ENCODE measurements around the gene ISOC2. TPM values are rescaled to one million over a fixed set of nuclear protein-coding genes. Genes with fewer than 3 reads are reported as not detected.
A peak's percentile ranks its signal among the peaks of the same experiment; 100 is the strongest.

ISOC2 gene
- total and polyA plus RNA-seq, 4 experiments from 2014 or later, result 9.9 to 29.4 (median 19.2) TPM

- peaks cover 52% of the 10 kb centered on the region for H3K27me3 ChIP-seq (ENCODE audit: insufficient read depth, low read length)
- no peak overlapping the region for H3K27ac ChIP-seq (ENCODE audit: low read depth, low read length)
- H3K4me3 Mint-ChIP-seq, result no peak overlapping the region
- peaks cover 16 to 30% (median 21%) of the 10 kb centered on the region in 4 donors for H3K4me1 Mint-ChIP-seq
- H3K4me1 ChIP-seq (ENCODE audit: insufficient read depth, low read length), result peaks cover 20% of the 10 kb centered on the region
- no peak overlapping the region for H3K4me3 ChIP-seq (ENCODE audit: low read length in 2 of 2)
- peaks cover 0 to 6% of the 10 kb centered on the region in 2 donors for H3K36me3 Mint-ChIP-seq
- DNase-seq, result no peak
- no peaks in the 10 kb centered on the region for H3K9me3 ChIP-seq (ENCODE audit: control insufficient read depth in 1 of 2, low read length in 2 of 2)
- intact Hi-C loops (cut with micrococcal nuclease), result no loop called here
- H3K9me3 Mint-ChIP-seq, result peaks cover 0 to 2% (median 0%) of the 10 kb centered on the region in 8 donors
- POLR2A ChIA-PET (ENCODE audit: partially characterized antibody), result no interaction called here
- no peak overlapping the region for H3K27ac Mint-ChIP-seq
- H3K36me3 ChIP-seq (ENCODE audit: insufficient read depth, low read length), result no peaks in the 10 kb centered on the region
- CTCF ChIA-PET (ENCODE audit: partially characterized antibody), result no interaction called here
- H3K27me3 Mint-ChIP-seq, result peaks cover 44 to 50% of the 10 kb centered on the region in 2 donors
Measured at GRCh38 chr19:55439052-55439451, 22.4 kb downstream of the ISOC2 start.

DNA sequence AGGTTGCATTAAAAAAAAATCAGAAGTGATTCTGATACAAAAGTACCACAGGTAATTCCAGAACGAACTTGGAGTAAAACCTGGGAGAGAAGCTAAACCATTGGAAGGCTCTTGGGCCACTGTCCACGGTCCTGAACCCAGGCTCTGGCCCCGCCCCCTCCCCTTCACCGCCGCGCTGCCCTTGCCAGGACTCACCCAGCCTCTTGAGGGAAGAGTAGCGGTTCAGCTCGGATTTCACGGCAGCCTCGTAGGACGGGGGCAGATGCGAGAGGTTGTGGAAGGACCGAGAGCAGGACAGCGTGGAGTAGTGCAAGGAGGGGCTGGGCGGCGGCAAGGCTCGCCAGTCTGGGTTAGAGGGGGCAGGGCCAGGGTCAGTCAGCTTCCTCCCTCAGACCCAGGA is 24.0 kb downstream of the ISOC2 start:
- Mint-ChIP-seq H3K27ac (no peak overlapping the region), H3K36me3 (peaks cover 0 to 6% of the 10 kb centered on the region in 2 donors), H3K4me3 (peak overlapping the region in 1 of 8 donors; percentile 53), H3K27me3 (peaks cover 37 to 45% of the 10 kb centered on the region in 2 donors), H3K9me3 (peaks cover 0 to 2% (median 0%) of the 10 kb centered on the region in 8 donors), H3K4me1 (peaks cover 11 to 18% (median 14%) of the 10 kb centered on the region in 4 donors)
- Histone ChIP-seq H3K36me3 (ENCODE audit: insufficient read depth, low read length) (no peaks in the 10 kb centered on the region), H3K4me3 (ENCODE audit: low read length in 2 of 2) (no peak overlapping the region), H3K9me3 (ENCODE audit: control insufficient read depth in 1 of 2, low read length in 2 of 2) (no peaks in the 10 kb centered on the region), H3K4me1 (ENCODE audit: insufficient read depth, low read length) (peaks cover 20% of the 10 kb centered on the region), H3K27me3 (ENCODE audit: insufficient read depth, low read length) (peaks cover 41% of the 10 kb centered on the region), H3K27ac (ENCODE audit: low read depth, low read length) (no peak overlapping the region)
- no peak for DNase-seq
- POLR2A ChIA-PET (ENCODE audit: partially characterized antibody), result interaction anchor here (0.6 kb wide), 1 partner anchor 161 kb away, joined by 3 read pairs; no protein-coding TSS in a partner anchor
- CTCF ChIA-PET (ENCODE audit: partially characterized antibody), result interaction anchor here (1.0 to 1.3 kb wide), 3 partner anchors 30 to 136 kb away, joined by 3 read pairs; no protein-coding TSS in a partner anchor
- intact Hi-C loops (cut with micrococcal nuclease), result no loop called here

DNA sequence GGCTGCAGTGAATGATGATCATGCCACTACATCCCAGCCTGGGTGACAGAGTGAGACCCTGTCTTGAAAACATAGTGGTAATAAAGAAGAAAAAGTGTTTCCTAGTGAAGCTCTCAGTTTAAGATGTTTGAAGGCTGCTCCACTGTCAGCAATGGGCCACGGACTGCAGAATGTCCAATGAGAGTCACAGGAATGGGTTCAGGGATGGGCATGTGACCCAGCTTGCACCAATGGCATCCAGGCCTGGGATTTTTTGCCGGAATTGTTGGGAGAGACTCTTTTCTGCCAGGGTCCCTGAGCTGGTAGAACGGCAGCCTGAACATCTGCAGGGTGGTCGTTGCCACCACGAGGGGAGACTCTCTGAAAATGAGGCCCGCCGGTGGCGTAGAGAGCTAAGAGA is 24.6 kb downstream of the ISOC2 start:
- peaks cover 40% of the 10 kb centered on the region for H3K27me3 ChIP-seq (ENCODE audit: insufficient read depth, low read length)
- H3K27ac ChIP-seq (ENCODE audit: low read depth, low read length), result no peak overlapping the region
- Mint-ChIP-seq H3K4me1 (peaks cover 11 to 17% (median 13%) of the 10 kb centered on the region in 4 donors), H3K9me3 (peaks cover 0 to 2% (median 0%) of the 10 kb centered on the region in 8 donors), H3K27me3 (peaks cover 40 to 47% of the 10 kb centered on the region in 2 donors), H3K27ac (no peak overlapping the region), H3K4me3 (no peak overlapping the region), H3K36me3 (peaks cover 0 to 6% of the 10 kb centered on the region in 2 donors)
- peaks cover 17% of the 10 kb centered on the region for H3K4me1 ChIP-seq (ENCODE audit: insufficient read depth, low read length)
- intact Hi-C loops (cut with micrococcal nuclease), result no loop called here
- no peaks in the 10 kb centered on the region for H3K9me3 ChIP-seq (ENCODE audit: control insufficient read depth in 1 of 2, low read length in 2 of 2)
- H3K36me3 ChIP-seq (ENCODE audit: insufficient read depth, low read length), result no peaks in the 10 kb centered on the region
- no peak overlapping the region for H3K4me3 ChIP-seq (ENCODE audit: low read length in 2 of 2)
- DNase-seq, result no peak
- ChIA-PET CTCF (ENCODE audit: partially characterized antibody) (interaction anchor here (1.0 to 1.3 kb wide), 3 partner anchors 31 to 135 kb away, joined by 3 read pairs; no protein-coding TSS in a partner anchor), POLR2A (ENCODE audit: partially characterized antibody) (interaction anchor here (0.6 kb wide), 1 partner anchor 161 kb away, joined by 3 read pairs; no protein-coding TSS in a partner anchor)

DNA sequence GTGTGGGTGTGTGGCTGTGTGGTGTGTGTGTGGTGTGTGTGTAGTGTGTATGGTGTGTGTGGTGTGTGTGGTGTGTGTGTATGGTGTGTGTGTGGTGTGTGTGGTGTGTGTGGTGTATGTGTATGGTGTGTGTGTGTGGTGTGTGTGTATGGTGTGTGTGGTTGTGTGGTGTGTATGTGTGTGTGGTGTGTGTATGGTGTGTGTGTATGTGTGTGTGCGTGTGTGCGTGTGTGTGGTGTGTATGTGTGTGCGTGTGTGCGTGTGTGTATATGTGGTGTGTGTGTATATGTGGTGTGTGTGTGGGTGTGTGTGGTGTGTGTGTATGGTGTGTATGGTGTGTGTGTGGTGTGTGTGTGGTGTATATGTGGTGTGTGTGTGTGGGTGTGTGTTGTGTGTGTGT is 26.4 kb downstream of the ISOC2 start:
- CTCF ChIA-PET (ENCODE audit: partially characterized antibody), result no interaction called here
- H3K4me1 ChIP-seq (ENCODE audit: insufficient read depth, low read length), result no peaks in the 10 kb centered on the region
- peaks cover 0 to 3% (median 0%) of the 10 kb centered on the region in 8 donors for H3K9me3 Mint-ChIP-seq
- no peak overlapping the region for H3K4me3 ChIP-seq (ENCODE audit: low read length in 2 of 2)
- H3K27me3 Mint-ChIP-seq, result peaks cover 36 to 47% of the 10 kb centered on the region in 2 donors
- H3K4me3 Mint-ChIP-seq, result no peak overlapping the region
- POLR2A ChIA-PET (ENCODE audit: partially characterized antibody), result no interaction called here
- peaks cover 0 to 12% of the 10 kb centered on the region in 2 donors for H3K36me3 Mint-ChIP-seq
- H3K27ac ChIP-seq (ENCODE audit: low read depth, low read length), result no peak overlapping the region
- peaks cover 23% of the 10 kb centered on the region for H3K27me3 ChIP-seq (ENCODE audit: insufficient read depth, low read length)
- H3K4me1 Mint-ChIP-seq, result peaks cover 0 to 4% (median 3%) of the 10 kb centered on the region in 4 donors
- H3K9me3 ChIP-seq (ENCODE audit: control insufficient read depth in 1 of 2, low read length in 2 of 2), result no peaks in the 10 kb centered on the region
- H3K36me3 ChIP-seq (ENCODE audit: insufficient read depth, low read length), result no peaks in the 10 kb centered on the region
- no peak for DNase-seq
- no peak overlapping the region for H3K27ac Mint-ChIP-seq
- intact Hi-C loops (cut with micrococcal nuclease), result no loop called here

DNA sequence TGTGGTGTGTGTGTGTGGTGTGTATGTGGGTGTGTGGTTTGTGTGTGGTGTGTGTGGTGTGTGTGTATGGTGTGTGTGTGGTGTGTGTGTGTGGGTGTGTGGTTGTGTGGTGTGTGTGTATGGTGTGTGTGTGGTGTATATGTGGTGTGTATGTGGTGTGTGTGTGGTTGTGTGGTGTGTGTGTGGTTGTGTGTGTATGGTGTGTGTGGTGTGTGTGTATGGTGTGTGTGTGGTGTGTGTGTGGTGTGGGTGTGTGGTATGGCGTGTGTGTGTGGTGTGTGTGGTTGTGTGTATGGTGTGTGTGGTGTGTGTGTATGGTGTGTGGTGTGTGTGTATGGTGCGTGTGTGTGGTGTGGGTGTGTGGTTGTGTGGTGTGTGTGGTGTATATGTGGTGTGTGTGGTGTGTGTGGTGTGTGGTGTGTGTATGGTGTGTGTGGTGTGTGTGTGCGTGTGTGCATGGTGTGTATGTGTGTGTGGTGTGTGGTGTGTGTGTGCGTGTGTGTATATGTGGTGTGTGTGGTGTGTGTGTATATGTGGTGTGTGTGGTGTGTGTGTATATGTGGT is 27.0 kb downstream of the ISOC2 start:
- H3K36me3 Mint-ChIP-seq, result peaks cover 0 to 12% of the 10 kb centered on the region in 2 donors
- peaks cover 21% of the 10 kb centered on the region for H3K27me3 ChIP-seq (ENCODE audit: insufficient read depth, low read length)
- H3K4me3 Mint-ChIP-seq, result no peak overlapping the region
- no peaks in the 10 kb centered on the region for H3K4me1 ChIP-seq (ENCODE audit: insufficient read depth, low read length)
- no peaks in the 10 kb centered on the region for H3K36me3 ChIP-seq (ENCODE audit: insufficient read depth, low read length)
- no peak for DNase-seq
- no peak overlapping the region for H3K27ac Mint-ChIP-seq
- peaks cover 0 to 3% (median 0%) of the 10 kb centered on the region in 8 donors for H3K9me3 Mint-ChIP-seq
- POLR2A ChIA-PET (ENCODE audit: partially characterized antibody), result no interaction called here
- no peak overlapping the region for H3K4me3 ChIP-seq (ENCODE audit: low read length in 2 of 2)
- no peak overlapping the region for H3K27ac ChIP-seq (ENCODE audit: low read depth, low read length)
- CTCF ChIA-PET (ENCODE audit: partially characterized antibody), result no interaction called here
- H3K4me1 Mint-ChIP-seq, result peaks cover 0 to 2% (median under 1%) of the 10 kb centered on the region in 4 donors
- intact Hi-C loops (cut with micrococcal nuclease), result no loop called here
- peaks cover 32 to 43% of the 10 kb centered on the region in 2 donors for H3K27me3 Mint-ChIP-seq
- H3K9me3 ChIP-seq (ENCODE audit: control insufficient read depth in 1 of 2, low read length in 2 of 2), result no peaks in the 10 kb centered on the region

DNA sequence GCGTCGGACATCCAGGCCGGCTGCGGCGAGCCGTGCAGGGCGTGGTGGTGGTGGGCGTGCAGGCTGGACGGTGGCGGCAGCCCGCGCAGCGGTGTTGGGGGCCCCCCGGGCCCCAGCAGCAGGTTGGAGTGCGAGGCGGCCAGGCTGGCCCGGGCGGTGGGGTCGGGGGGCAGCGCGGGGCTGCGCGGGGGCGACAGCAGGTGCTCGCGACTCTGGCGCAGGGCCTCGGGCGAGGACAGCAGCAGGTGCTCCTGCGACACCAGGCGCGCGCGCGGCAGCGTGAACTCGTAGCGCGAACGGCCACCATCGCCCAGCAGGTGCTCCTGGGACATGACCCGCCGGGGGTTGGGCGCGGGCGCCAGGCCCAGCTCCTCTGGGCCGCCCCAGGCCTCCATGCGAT is 28.1 kb downstream of the ISOC2 start:
- Mint-ChIP-seq H3K36me3 (peaks cover 0 to 6% of the 10 kb centered on the region in 2 donors), H3K4me1 (peaks cover 0 to 2% (median under 1%) of the 10 kb centered on the region in 4 donors), H3K4me3 (no peak overlapping the region), H3K27ac (no peak overlapping the region), H3K27me3 (peaks cover 28 to 40% of the 10 kb centered on the region in 2 donors), H3K9me3 (peaks cover 0 to 3% (median 0%) of the 10 kb centered on the region in 8 donors)
- ChIA-PET CTCF (ENCODE audit: partially characterized antibody) (no interaction called here), POLR2A (ENCODE audit: partially characterized antibody) (no interaction called here)
- no peaks in the 10 kb centered on the region for H3K36me3 ChIP-seq (ENCODE audit: insufficient read depth, low read length)
- H3K4me3 ChIP-seq (ENCODE audit: low read length in 2 of 2), result no peak overlapping the region
- H3K27ac ChIP-seq (ENCODE audit: low read depth, low read length), result no peak overlapping the region
- DNase-seq, result no peak
- intact Hi-C loops (cut with micrococcal nuclease), result no loop called here
- no peaks in the 10 kb centered on the region for H3K9me3 ChIP-seq (ENCODE audit: control insufficient read depth in 1 of 2, low read length in 2 of 2)
- H3K4me1 ChIP-seq (ENCODE audit: insufficient read depth, low read length), result no peaks in the 10 kb centered on the region
- H3K27me3 ChIP-seq (ENCODE audit: insufficient read depth, low read length), result peaks cover 9% of the 10 kb centered on the region

- Mint-ChIP-seq H3K9me3 (peaks cover 0 to 3% (median 0%) of the 10 kb centered on the region in 8 donors), H3K4me1 (peaks cover 0 to 2% (median under 1%) of the 10 kb centered on the region in 4 donors), H3K27ac (no peak overlapping the region), H3K4me3 (no peak overlapping the region), H3K36me3 (peaks cover 0 to 6% of the 10 kb centered on the region in 2 donors), H3K27me3 (peaks cover 27 to 40% of the 10 kb centered on the region in 2 donors)
- POLR2A ChIA-PET (ENCODE audit: partially characterized antibody), result no interaction called here
- no peak for DNase-seq
- CTCF ChIA-PET (ENCODE audit: partially characterized antibody), result no interaction called here
- Histone ChIP-seq H3K36me3 (ENCODE audit: insufficient read depth, low read length) (no peaks in the 10 kb centered on the region), H3K27me3 (ENCODE audit: insufficient read depth, low read length) (peaks cover 6% of the 10 kb centered on the region), H3K27ac (ENCODE audit: low read depth, low read length) (no peak overlapping the region), H3K9me3 (ENCODE audit: control insufficient read depth in 1 of 2, low read length in 2 of 2) (no peaks in the 10 kb centered on the region), H3K4me1 (ENCODE audit: insufficient read depth, low read length) (no peaks in the 10 kb centered on the region), H3K4me3 (ENCODE audit: low read length in 2 of 2) (no peak overlapping the region)
- intact Hi-C loops (cut with micrococcal nuclease), result no loop called here
Measured at GRCh38 chr19:55432241-55432959, 29.0 kb downstream of the ISOC2 start.
